Endothelial cell of umbilical vein (primary cell): ENCODE results near the gene C9.

ENCODE experiments used
- CTCF ChIP-seq, 2 donors: IDR thresholded peaks; 1 replicate in 1 of 2; 2 replicates in 1 of 2; pipeline ENCODE4 v1.5.1; 2011; ENCODE audit warnings: low read length in 2 of 2, mild to moderate bottlenecking in 2 of 2, moderate library complexity in 2 of 2, control low read depth in 1 of 2, inconsistent platforms in 1 of 2, low read depth in 1 of 2; ENCODE audit not compliant: insufficient read depth in 1 of 2; ENCODE audit errors: extremely low read depth in 1 of 2
- GATA2 ChIP-seq: IDR thresholded peaks from 2 replicates; pipeline ENCODE4 v1.7.0; 2011; ENCODE audit warnings: low read depth, mild to moderate bottlenecking, moderate library complexity, mixed read lengths, low read length; ENCODE audit not compliant: insufficient read length, insufficient read depth
- MAX ChIP-seq: IDR thresholded peaks from 2 replicates; pipeline ENCODE4 v1.6.1; 2011; ENCODE audit not compliant: insufficient read depth, insufficient read length
- POLR2A ChIP-seq: IDR thresholded peaks from 2 replicates; pipeline ENCODE4 v1.6.1; 2012; ENCODE audit warnings: low read depth, mild to moderate bottlenecking, control low read depth, low read length
- POLR2AphosphoS5 ChIP-seq: IDR thresholded peaks from 2 replicates; pipeline ENCODE4 v1.6.1; 2012; ENCODE audit warnings: low read depth, mild to moderate bottlenecking, control low read depth, low read length, moderate library complexity; ENCODE audit not compliant: insufficient read depth

DNA sequence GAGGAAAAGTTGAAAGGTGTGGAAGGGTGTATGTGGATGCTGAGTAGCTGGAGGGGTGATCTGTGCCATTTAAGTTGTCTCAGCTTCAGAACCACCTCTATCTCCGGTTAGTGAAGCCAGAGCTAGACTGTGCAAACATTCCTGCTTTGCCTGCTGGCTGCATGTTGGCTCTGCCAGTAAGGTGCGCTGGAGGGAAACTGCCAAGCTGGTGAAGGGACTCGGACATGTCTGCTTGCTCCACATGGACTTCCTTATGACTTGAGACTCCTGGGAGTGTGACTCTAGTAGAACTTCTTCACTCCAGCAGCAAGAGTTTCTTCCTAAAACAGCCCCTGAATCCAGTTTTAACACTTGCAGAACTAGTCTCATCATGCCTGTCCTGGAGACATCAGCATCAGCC lies 32.5 kb upstream of the C9 start:
- TF ChIP-seq CTCF (IDR thresholded peaks at IDR 0.05; ENCODE audit: extremely low read depth in 1 of 2, insufficient read depth in 1 of 2, low read depth in 1 of 2, low read length in 2 of 2): no peak
- TF ChIP-seq POLR2A: no peak
- TF ChIP-seq GATA2: no peak
- TF ChIP-seq MAX: no peak
- no peak for TF ChIP-seq POLR2AphosphoS5
